Glutamatergic neuron (in vitro differentiated cells): Measurements from ENCODE around the gene TTI1. TPM values are rescaled to one million over a fixed set of nuclear protein-coding genes. Genes with fewer than 3 reads are reported as not detected.

Source experiments
- DNase-seq: peaks from one replicate; pipeline ENCODE4 v3.0.0; 2022
- H3K27ac Mint-ChIP-seq: one replicate; pipeline ENCODE4 v1.8.0; 2020; ENCODE audit warnings: mild to moderate bottlenecking, mixed read lengths, inconsistent platforms; ENCODE audit not compliant: unreplicated experiment
- H3K27me3 Mint-ChIP-seq: one replicate; pipeline ENCODE4 v1.8.0; 2020; ENCODE audit warnings: mild to moderate bottlenecking, moderate library complexity, mixed read lengths, inconsistent platforms; ENCODE audit not compliant: unreplicated experiment
- H3K36me3 Mint-ChIP-seq: one replicate; pipeline ENCODE4 v1.8.0; 2020; ENCODE audit warnings: mild to moderate bottlenecking, mixed read lengths, inconsistent platforms; ENCODE audit not compliant: unreplicated experiment
- H3K4me1 Mint-ChIP-seq: one replicate; pipeline ENCODE4 v1.8.0; 2020; ENCODE audit warnings: mild to moderate bottlenecking, low read depth, mixed read lengths, inconsistent platforms; ENCODE audit not compliant: unreplicated experiment
- H3K4me3 Mint-ChIP-seq: one replicate; pipeline ENCODE4 v1.8.0; 2020; ENCODE audit warnings: mild to moderate bottlenecking, mixed read lengths, inconsistent platforms; ENCODE audit not compliant: unreplicated experiment
- H3K9me3 Mint-ChIP-seq: one replicate; pipeline ENCODE4 v1.8.0; 2020; ENCODE audit warnings: mild to moderate bottlenecking, moderate library complexity, mixed read lengths, inconsistent platforms; ENCODE audit not compliant: unreplicated experiment
- CTCF ChIP-seq: fragments of 200-600 bp; sonication (generic); IDR thresholded peaks from one replicate; pipeline ENCODE4 v1.5.0; 2021; ENCODE audit not compliant: partially characterized antibody, unreplicated experiment
- total RNA-seq: library from RNA; stranded (reverse); fragmentation: NEBNext Ultra II Directional; extraction: Animal tissue kit (Norgen Biotek cat#: 25700); gene quantifications from one replicate; pipeline ENCODE4 v1.2.1, GENCODE V29; 2021; ENCODE audit not compliant: unreplicated experiment

The TTI1 gene
- total RNA-seq, 1 donor from 2014 or later = 22.9 TPM

GRCh38 chr20:38007526-38007925 lies 25.7 kb downstream of the TTI1 start:
- TF ChIP-seq CTCF = no peak
- peak overlapping the region; percentile 85 for H3K27ac Mint-ChIP-seq
- peak overlapping the region; percentile 28 for H3K4me3 Mint-ChIP-seq
- H3K9me3 Mint-ChIP-seq = peaks cover 3% of the 10 kb centered on the region
- DNase-seq = peak; percentile 45
- no peaks in the 10 kb centered on the region for H3K36me3 Mint-ChIP-seq
- peaks cover 25% of the 10 kb centered on the region for H3K4me1 Mint-ChIP-seq
- peaks cover 5% of the 10 kb centered on the region for H3K27me3 Mint-ChIP-seq

- no peak overlapping the region for H3K27ac Mint-ChIP-seq
- peaks cover 5% of the 10 kb centered on the region for H3K27me3 Mint-ChIP-seq
These were observed 27.4 kb downstream of the TTI1 start for GRCh38 chr20:38005903-38006302.

GRCh38 chr20:38004416-38004815 lies 28.8 kb downstream of the TTI1 start:
- H3K9me3 Mint-ChIP-seq = peaks cover 6% of the 10 kb centered on the region
- DNase-seq = no peak
- H3K27ac Mint-ChIP-seq = no peak overlapping the region
- peaks cover 30% of the 10 kb centered on the region for H3K4me1 Mint-ChIP-seq
- no peak for TF ChIP-seq CTCF
- peaks cover 5% of the 10 kb centered on the region for H3K27me3 Mint-ChIP-seq
- peaks cover 6% of the 10 kb centered on the region for H3K36me3 Mint-ChIP-seq
- no peak overlapping the region for H3K4me3 Mint-ChIP-seq

More at GRCh38 chr20:38005903-38006302, 27.4 kb downstream of the TTI1 start:
- Mint-ChIP-seq H3K4me1 (peaks cover 25% of the 10 kb centered on the region), H3K9me3 (peaks cover 3% of the 10 kb centered on the region), H3K4me3 (no peak overlapping the region), H3K36me3 (no peaks in the 10 kb centered on the region)
- TF ChIP-seq CTCF = no peak
- no peak for DNase-seq

- Mint-ChIP-seq H3K9me3 (peaks cover 4% of the 10 kb centered on the region), H3K36me3 (peaks cover 8% of the 10 kb centered on the region), H3K4me3 (no peak overlapping the region), H3K27me3 (peaks cover 2% of the 10 kb centered on the region), H3K27ac (no peak overlapping the region), H3K4me1 (peaks cover 26% of the 10 kb centered on the region)
- no peak for TF ChIP-seq CTCF
- DNase-seq = no peak
These were observed 30.8 kb downstream of the TTI1 start for GRCh38 chr20:38002422-38002821.

- no peak for DNase-seq
- TF ChIP-seq CTCF = no peak
- peaks cover 8% of the 10 kb centered on the region for H3K36me3 Mint-ChIP-seq
- no peak overlapping the region for H3K4me3 Mint-ChIP-seq
- no peak overlapping the region for H3K27ac Mint-ChIP-seq
- H3K4me1 Mint-ChIP-seq = peaks cover 22% of the 10 kb centered on the region
- H3K9me3 Mint-ChIP-seq = peaks cover 2% of the 10 kb centered on the region
- H3K27me3 Mint-ChIP-seq = no peaks in the 10 kb centered on the region
These were observed 31.3 kb downstream of the TTI1 start for GRCh38 chr20:38001981-38002380.
